GM12892 (cell line): Measurements from ENCODE around the gene FILIP1L.

ENCODE experiments used
- POLR2A ChIP-seq: IDR thresholded peaks from 2 replicates; pipeline ENCODE4 v1.6.1; 2011; ENCODE audit warnings: low read depth, low read length, control low read depth
- TAF1 ChIP-seq: IDR thresholded peaks from 2 replicates; pipeline ENCODE4 v1.6.1; 2011; ENCODE audit warnings: low read depth, mild to moderate bottlenecking, control low read depth, low read length, borderline replicate concordance

GRCh38 chr3:99846477-99847160 is 267.7 kb downstream of the FILIP1L start:
- TF ChIP-seq POLR2A (no peak), TAF1 (no peak)
